WTC11 (cell line): ENCODE data around the gene WSCD1. TPM values are rescaled to one million over a fixed set of nuclear protein-coding genes. Genes with fewer than 3 reads are reported as not detected.

ENCODE experiments used
- ATAC-seq: fragments of 200-7000 bp; cut with Tn5 transposase; 2 replicates; pipeline ENCODE4 v1.10.0; 2021; ENCODE audit warnings: mild to moderate bottlenecking, moderate library complexity
- CTCF ChIA-PET: fragments of 300-600 bp; sonication (Branson Sonifier 250); formaldehyde crosslinking; loops from one replicate; lab custom pipeline; 2021; ENCODE audit warnings: antibody characterized with exemption; lab: Charles Lee
- POLR2A ChIA-PET: fragments of 350-600 bp; sonication (Branson Sonifier 250); formaldehyde crosslinking; loops from one replicate; lab custom pipeline; 2021; ENCODE audit warnings: antibody characterized with exemption; lab: Charles Lee
- DNase-seq: peaks from one replicate; pipeline ENCODE4 v3.0.0; 2021; ENCODE audit warnings: low spot score
- H3K27ac Mint-ChIP-seq: 2 replicates; pipeline ENCODE4 v1.8.0; 2021; ENCODE audit warnings: mixed read lengths
- H3K27me3 Mint-ChIP-seq: 2 replicates; pipeline ENCODE4 v1.8.0; 2021; ENCODE audit warnings: low read depth, mild to moderate bottlenecking, moderate library complexity, mixed read lengths
- H3K36me3 Mint-ChIP-seq: 2 replicates; pipeline ENCODE4 v1.8.0; 2021; ENCODE audit warnings: mixed read lengths
- H3K4me1 Mint-ChIP-seq: 2 replicates; pipeline ENCODE4 v1.8.0; 2022; ENCODE audit warnings: mixed read lengths
- H3K4me3 Mint-ChIP-seq: 2 replicates; pipeline ENCODE4 v1.8.0; 2021; ENCODE audit warnings: mild to moderate bottlenecking, moderate library complexity, mixed read lengths
- H3K9me3 Mint-ChIP-seq: 2 replicates; pipeline ENCODE4 v1.8.0; 2021; ENCODE audit warnings: mixed read lengths
- CREB1 ChIP-seq: sonication (generic); formaldehyde crosslinking; IDR thresholded peaks from 2 replicates; pipeline ENCODE4 v1.8.0; 2023; ENCODE audit warnings: mild to moderate bottlenecking, missing genetic modification reagents
- E2F5 ChIP-seq: sonication (generic); formaldehyde crosslinking; IDR thresholded peaks from 2 replicates; pipeline ENCODE4 v1.8.1; 2022; ENCODE audit warnings: mild to moderate bottlenecking, moderate library complexity, missing genetic modification reagents
- FOXP1 ChIP-seq: sonication (generic); formaldehyde crosslinking; IDR thresholded peaks from 2 replicates; pipeline ENCODE4 v1.8.0; 2022; ENCODE audit warnings: missing genetic modification reagents, mild to moderate bottlenecking, moderate library complexity, borderline replicate concordance
- HMGXB4 ChIP-seq: sonication (generic); formaldehyde crosslinking; IDR thresholded peaks from 2 replicates; pipeline ENCODE4 v1.8.1; 2023; ENCODE audit warnings: mild to moderate bottlenecking, moderate library complexity, missing genetic modification reagents
- KAT7 ChIP-seq: sonication (generic); formaldehyde crosslinking; IDR thresholded peaks from 2 replicates; pipeline ENCODE4 v1.8.1; 2023; ENCODE audit warnings: missing genetic modification reagents, mild to moderate bottlenecking, borderline replicate concordance
- NFATC4 ChIP-seq: fragments of 250-450 bp; sonication (Bioruptor Pico); IDR thresholded peaks from 2 replicates; pipeline ENCODE4 v1.9.0; 2021; ENCODE audit warnings: mild to moderate bottlenecking
- NFYB ChIP-seq: sonication (generic); formaldehyde crosslinking; conservative IDR thresholded peaks from 2 replicates; pipeline ENCODE4 v1.8.0; 2022; ENCODE audit warnings: low read depth, missing genetic modification reagents
- NR1H2 ChIP-seq: sonication (generic); formaldehyde crosslinking; IDR thresholded peaks from 2 replicates; pipeline ENCODE4 v1.9.0; 2021; ENCODE audit warnings: mild to moderate bottlenecking, moderate library complexity, missing genetic modification reagents
- OVOL2 ChIP-seq: fragments of 250-450 bp; sonication (Bioruptor Pico); IDR thresholded peaks from 2 replicates; pipeline ENCODE4 v1.9.0; 2021; ENCODE audit warnings: mild to moderate bottlenecking, borderline replicate concordance
- SOX15 ChIP-seq: fragments of 250-450 bp; sonication (Bioruptor Pico); IDR thresholded peaks from 2 replicates; pipeline ENCODE4 v1.9.0; 2021; ENCODE audit warnings: mild to moderate bottlenecking
- USF2 ChIP-seq: sonication (generic); formaldehyde crosslinking; IDR thresholded peaks from 2 replicates; pipeline ENCODE4 v1.8.1; 2023; ENCODE audit warnings: mild to moderate bottlenecking, missing genetic modification reagents, moderate library complexity
- ZBTB43 ChIP-seq: sonication (generic); formaldehyde crosslinking; IDR thresholded peaks from 2 replicates; pipeline ENCODE4 v1.8.1; 2023; ENCODE audit warnings: mild to moderate bottlenecking, missing genetic modification reagents
- ZNF121 ChIP-seq: sonication (generic); formaldehyde crosslinking; IDR thresholded peaks from 2 replicates; pipeline ENCODE4 v1.8.0; 2023; ENCODE audit warnings: missing genetic modification reagents
- ZNF232 ChIP-seq: sonication (generic); formaldehyde crosslinking; IDR thresholded peaks from 2 replicates; pipeline ENCODE4 v1.8.0; 2022; ENCODE audit warnings: mild to moderate bottlenecking, missing genetic modification reagents
- ZNF281 ChIP-seq: sonication (generic); formaldehyde crosslinking; IDR thresholded peaks from 2 replicates; pipeline ENCODE4 v1.8.0; 2023; ENCODE audit warnings: mild to moderate bottlenecking, missing genetic modification reagents
- total RNA-seq: library from RNA; stranded (reverse); gene quantifications from 3 replicates; pipeline ENCODE4 v1.2.3, GENCODE V29; 2021

WSCD1 gene
- total RNA-seq, 1 experiment from 2014 or later: 57.5 TPM

- POLR2A ChIA-PET: no interaction called here
- CTCF ChIA-PET: no interaction called here
- Mint-ChIP-seq H3K27me3 (peaks cover 5% of the 10 kb centered on the region), H3K9me3 (peaks cover 23% of the 10 kb centered on the region), H3K4me1 (peaks cover 23% of the 10 kb centered on the region), H3K4me3 (no peak overlapping the region), H3K36me3 (peaks cover 22% of the 10 kb centered on the region), H3K27ac (no peak overlapping the region)
- DNase-seq: no peak
- TF ChIP-seq NFYB (CRISPR knock-in tag) (no peak), USF2 (CRISPR knock-in tag) (no peak), FOXP1 (no peak), OVOL2 (CRISPR knock-in tag) (no peak), ZNF232 (CRISPR knock-in tag) (no peak), CREB1 (no peak), NFATC4 (CRISPR knock-in tag) (no peak), SOX15 (CRISPR knock-in tag) (no peak), E2F5 (CRISPR knock-in tag) (no peak), ZNF121 (CRISPR knock-in tag) (no peak), NR1H2 (no peak), KAT7 (CRISPR knock-in tag) (no peak), ZBTB43 (CRISPR knock-in tag) (no peak), ZNF281 (CRISPR knock-in tag) (no peak), HMGXB4 (CRISPR knock-in tag) (no peak)
- ATAC-seq: no peak
Measured at GRCh38 chr17:6173653-6174052, 103.5 kb downstream of the WSCD1 start.
